ENCODE results near the gene IRX5.

The IRX5 gene

DNA sequence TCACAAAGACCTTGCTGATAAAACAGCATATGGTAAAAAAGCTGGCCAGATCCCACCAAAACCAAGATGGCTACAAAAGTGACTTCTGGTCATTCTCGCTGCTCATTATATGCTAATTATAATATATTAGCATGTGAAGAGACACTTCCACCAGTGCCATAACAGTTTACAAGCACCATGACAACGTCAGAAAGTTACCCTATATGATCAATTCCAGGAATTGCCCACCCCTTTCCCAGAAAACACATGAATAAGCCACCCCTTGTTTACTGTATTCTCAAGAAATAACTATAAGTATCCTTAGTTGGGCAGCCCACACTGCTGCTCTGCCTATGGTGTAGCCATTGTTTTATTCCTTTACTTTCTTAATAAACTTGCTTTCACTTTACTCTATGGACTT is 44.6 kb upstream of the IRX5 start:
- Histone ChIP-seq H3K27me3 (ENCODE audit: insufficient read depth, low read length) (no peaks in the 10 kb centered on the region), H3K4me1 (ENCODE audit: insufficient read depth, low read length, severe bottlenecking) (no peaks in the 10 kb centered on the region), H4K20me1 (ENCODE audit: insufficient read depth, low read length) (no peaks in the 10 kb centered on the region), H3K27ac (ENCODE audit: low read depth, low read length, poor library complexity, severe bottlenecking) (no peak overlapping the region), H3K79me2 (ENCODE audit: insufficient read depth, low read length) (no peaks in the 10 kb centered on the region), H3K36me3 (ENCODE audit: insufficient read depth, low read length) (no peaks in the 10 kb centered on the region), H3K4me2 (ENCODE audit: low read length) (no peak overlapping the region), H3K9ac (ENCODE audit: low read length) (no peak overlapping the region), H3F3A (ENCODE audit: insufficient read depth, low read length) (no peaks in the 10 kb centered on the region), H2AFZ (ENCODE audit: low read length) (no peak overlapping the region), H3K9me2 (ENCODE audit: low read depth, low read length) (no peaks in the 10 kb centered on the region), H3K9me3 (ENCODE audit: low read length) (no peaks in the 10 kb centered on the region), H3K4me3 (ENCODE audit: low read depth, low read length, poor library complexity, severe bottlenecking) (no peak overlapping the region)
- TF ChIP-seq, protein P1, sequence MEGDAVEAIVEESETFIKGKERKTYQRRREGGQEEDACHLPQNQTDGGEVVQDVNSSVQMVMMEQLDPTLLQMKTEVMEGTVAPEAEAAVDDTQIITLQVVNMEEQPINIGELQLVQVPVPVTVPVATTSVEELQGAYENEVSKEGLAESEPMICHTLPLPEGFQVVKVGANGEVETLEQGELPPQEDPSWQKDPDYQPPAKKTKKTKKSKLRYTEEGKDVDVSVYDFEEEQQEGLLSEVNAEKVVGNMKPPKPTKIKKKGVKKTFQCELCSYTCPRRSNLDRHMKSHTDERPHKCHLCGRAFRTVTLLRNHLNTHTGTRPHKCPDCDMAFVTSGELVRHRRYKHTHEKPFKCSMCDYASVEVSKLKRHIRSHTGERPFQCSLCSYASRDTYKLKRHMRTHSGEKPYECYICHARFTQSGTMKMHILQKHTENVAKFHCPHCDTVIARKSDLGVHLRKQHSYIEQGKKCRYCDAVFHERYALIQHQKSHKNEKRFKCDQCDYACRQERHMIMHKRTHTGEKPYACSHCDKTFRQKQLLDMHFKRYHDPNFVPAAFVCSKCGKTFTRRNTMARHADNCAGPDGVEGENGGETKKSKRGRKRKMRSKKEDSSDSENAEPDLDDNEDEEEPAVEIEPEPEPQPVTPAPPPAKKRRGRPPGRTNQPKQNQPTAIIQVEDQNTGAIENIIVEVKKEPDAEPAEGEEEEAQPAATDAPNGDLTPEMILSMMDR (IDR thresholded peaks at IDR 0.05; ENCODE audit: low read length): no peak
- no peak for TF ChIP-seq EZH2 (IDR thresholded peaks at IDR 0.05; ENCODE audit: borderline replicate concordance, low read length)

DNA sequence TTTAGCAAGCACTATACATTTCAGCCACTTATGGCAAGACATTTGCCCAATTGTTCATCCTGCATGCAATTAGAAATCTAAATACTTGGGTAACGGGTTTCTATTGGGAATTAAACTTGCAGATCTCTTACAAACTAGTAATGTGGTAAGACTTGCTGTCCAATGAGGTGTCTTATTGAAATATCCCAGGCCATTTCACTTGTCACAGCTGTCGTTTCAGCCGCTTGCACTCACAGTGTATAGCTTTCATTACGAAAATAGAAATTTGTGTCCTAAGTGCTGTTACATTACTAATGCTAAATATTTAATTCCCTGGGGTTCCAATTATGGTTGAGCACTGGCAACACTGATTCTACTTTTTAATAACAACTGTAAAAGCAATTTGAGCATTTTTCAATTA is 40.3 kb upstream of the IRX5 start:
- H3K27me3 ChIP-seq (ENCODE audit: insufficient read depth, low read length): no peaks in the 10 kb centered on the region
- no peak overlapping the region for H2AFZ ChIP-seq (ENCODE audit: low read length)
- H3F3A ChIP-seq (ENCODE audit: insufficient read depth, low read length): no peaks in the 10 kb centered on the region
- H3K79me2 ChIP-seq (ENCODE audit: insufficient read depth, low read length): no peaks in the 10 kb centered on the region
- H3K9me2 ChIP-seq (ENCODE audit: low read depth, low read length): no peaks in the 10 kb centered on the region
- H3K36me3 ChIP-seq (ENCODE audit: insufficient read depth, low read length): no peaks in the 10 kb centered on the region
- H3K4me1 ChIP-seq (ENCODE audit: insufficient read depth, low read length, severe bottlenecking): no peaks in the 10 kb centered on the region
- TF ChIP-seq EZH2 (IDR thresholded peaks at IDR 0.05; ENCODE audit: borderline replicate concordance, low read length): no peak
- TF ChIP-seq, protein P1 (IDR thresholded peaks at IDR 0.05; ENCODE audit: low read length): no peak
- no peak overlapping the region for H3K4me3 ChIP-seq (ENCODE audit: low read depth, low read length, poor library complexity, severe bottlenecking)
- no peaks in the 10 kb centered on the region for H4K20me1 ChIP-seq (ENCODE audit: insufficient read depth, low read length)
- no peaks in the 10 kb centered on the region for H3K9me3 ChIP-seq (ENCODE audit: low read length)
- H3K27ac ChIP-seq (ENCODE audit: low read depth, low read length, poor library complexity, severe bottlenecking): no peak overlapping the region
- H3K4me2 ChIP-seq (ENCODE audit: low read length): no peak overlapping the region
- H3K9ac ChIP-seq (ENCODE audit: low read length): no peak overlapping the region

DNA sequence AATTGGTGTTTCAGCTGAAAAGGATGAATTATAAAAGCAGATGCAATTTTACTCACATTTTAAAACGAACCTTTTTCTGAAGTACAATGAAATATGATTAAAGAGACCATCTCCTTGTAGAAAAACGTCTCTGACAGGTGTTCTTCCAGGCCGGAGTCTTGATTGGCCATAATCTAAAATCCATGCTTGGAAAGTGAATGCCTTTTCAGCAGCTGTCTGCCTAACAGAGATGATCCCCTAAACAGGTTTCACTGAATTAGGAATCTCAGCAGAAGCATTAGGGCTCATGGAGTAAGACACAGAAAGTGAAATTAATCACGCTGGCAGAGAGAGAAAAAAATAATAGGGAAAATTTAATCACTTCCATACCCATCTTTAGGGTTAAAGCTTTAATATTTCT is 39.3 kb upstream of the IRX5 start:
- Histone ChIP-seq H3K36me3 (ENCODE audit: insufficient read depth, low read length) (no peaks in the 10 kb centered on the region), H3K4me2 (ENCODE audit: low read length) (no peak overlapping the region), H3K27me3 (ENCODE audit: insufficient read depth, low read length) (no peaks in the 10 kb centered on the region), H3K9me2 (ENCODE audit: low read depth, low read length) (no peaks in the 10 kb centered on the region), H3K79me2 (ENCODE audit: insufficient read depth, low read length) (no peaks in the 10 kb centered on the region), H3K9ac (ENCODE audit: low read length) (no peak overlapping the region), H3K27ac (ENCODE audit: low read depth, low read length, poor library complexity, severe bottlenecking) (no peak overlapping the region), H4K20me1 (ENCODE audit: insufficient read depth, low read length) (no peaks in the 10 kb centered on the region), H3F3A (ENCODE audit: insufficient read depth, low read length) (no peaks in the 10 kb centered on the region), H2AFZ (ENCODE audit: low read length) (no peak overlapping the region), H3K9me3 (ENCODE audit: low read length) (no peaks in the 10 kb centered on the region), H3K4me3 (ENCODE audit: low read depth, low read length, poor library complexity, severe bottlenecking) (no peak overlapping the region), H3K4me1 (ENCODE audit: insufficient read depth, low read length, severe bottlenecking) (no peaks in the 10 kb centered on the region)
- no peak for TF ChIP-seq EZH2 (IDR thresholded peaks at IDR 0.05; ENCODE audit: borderline replicate concordance, low read length)
- TF ChIP-seq, protein P1 (IDR thresholded peaks at IDR 0.05; ENCODE audit: low read length): no peak

Measured in OCI-LY1 (cell line).